Colonic mucosa (tissue), 4 donors: ENCODE measurements around the gene NBAS. TPM values are rescaled to one million over a fixed set of nuclear protein-coding genes. Genes with fewer than 3 reads are reported as not detected.

ENCODE experiments used
- DNase-seq: peaks from one replicate; pipeline ENCODE4 v3.0.0-alpha.2; 2020
- H3K27ac ChIP-seq: fragments of 200-600 bp; one replicate; pipeline ENCODE4 v1.8.0; 2021
- H3K27me3 ChIP-seq: fragments of 200-600 bp; one replicate; pipeline ENCODE4 v1.8.0; 2021
- H3K36me3 ChIP-seq: fragments of 200-600 bp; one replicate; pipeline ENCODE4 v1.8.0; 2021
- H3K4me1 ChIP-seq: fragments of 200-600 bp; one replicate; pipeline ENCODE4 v1.8.0; 2021; ENCODE audit warnings: mild to moderate bottlenecking
- H3K4me3 ChIP-seq: fragments of 200-600 bp; one replicate; pipeline ENCODE4 v1.8.0; 2021
- H3K9ac ChIP-seq, 2 donors: one replicate each; pipeline ENCODE4 v1.7.0; 2013; ENCODE audit warnings: control low read depth in 2 of 2, low read depth in 2 of 2, low read length in 2 of 2
- H3K9me3 ChIP-seq: fragments of 200-600 bp; one replicate; pipeline ENCODE4 v1.8.0; 2021
- CTCF ChIP-seq: fragments of 200-600 bp; IDR thresholded peaks from one replicate; pipeline ENCODE4 v1.8.0; 2022; ENCODE audit warnings: antibody characterized with exemption, mild to moderate bottlenecking
- intact Hi-C: fragments of 100-400 bp; cut with DNase I; formaldehyde crosslinking; loops from one replicate; pipeline ENCODE4 v1.14.1; 2022
- total RNA-seq, 2 donors: library from RNA; stranded (reverse); fragmentation: NEBNext Ultra II Directional in 1 of 2; extraction: Animal tissue kit (Norgen Biotek cat#: 25700) in 1 of 2; gene quantifications; one replicate each; pipeline ENCODE4 v1.2.1, GENCODE V29; 2021
- donor health status: healthy.
- donor health status: DM: no; HTN: no; CAD: no.
- donor health status: DM: no; HTN: no; CAD: no.

Gene NBAS
- total RNA-seq, 2 donors from 2014 or later, result 34.4 to 38.9 TPM

GRCh38 chr2:15359716-15360531, 201.2 kb downstream of the NBAS start:
- TF ChIP-seq CTCF, result no peak
- Histone ChIP-seq H3K27me3 (no peaks in the 10 kb centered on the region), H3K4me3 (no peak overlapping the region), H3K9ac (no peak overlapping the region), H3K9me3 (no peaks in the 10 kb centered on the region), H3K4me1 (no peaks in the 10 kb centered on the region), H3K36me3 (no peaks in the 10 kb centered on the region), H3K27ac (no peak overlapping the region)
- intact Hi-C loops, result no loop called here
- DNase-seq, result no peak

- intact Hi-C loops, result no loop called here
- no peak for TF ChIP-seq CTCF
- Histone ChIP-seq H3K4me3 (no peak overlapping the region), H3K9ac (no peak overlapping the region), H3K9me3 (no peaks in the 10 kb centered on the region), H3K27ac (no peak overlapping the region), H3K27me3 (no peaks in the 10 kb centered on the region), H3K4me1 (no peaks in the 10 kb centered on the region), H3K36me3 (no peaks in the 10 kb centered on the region)
- no peak for DNase-seq
Measured at GRCh38 chr2:15357922-15358321, 203.2 kb downstream of the NBAS start.

GRCh38 chr2:15357186-15357585, 203.9 kb downstream of the NBAS start:
- H3K4me1 ChIP-seq, result no peaks in the 10 kb centered on the region
- intact Hi-C loops, result no loop called here
- H3K27ac ChIP-seq, result no peak overlapping the region
- H3K9ac ChIP-seq, result no peak overlapping the region
- H3K36me3 ChIP-seq, result no peaks in the 10 kb centered on the region
- TF ChIP-seq CTCF, result no peak
- no peaks in the 10 kb centered on the region for H3K27me3 ChIP-seq
- no peak overlapping the region for H3K4me3 ChIP-seq
- DNase-seq, result no peak
- no peaks in the 10 kb centered on the region for H3K9me3 ChIP-seq

GRCh38 chr2:15355386-15355785, 205.7 kb downstream of the NBAS start:
- no peak for TF ChIP-seq CTCF
- H3K27ac ChIP-seq, result no peak overlapping the region
- no peaks in the 10 kb centered on the region for H3K9me3 ChIP-seq
- H3K4me1 ChIP-seq, result no peaks in the 10 kb centered on the region
- intact Hi-C loops, result no loop called here
- H3K27me3 ChIP-seq, result no peaks in the 10 kb centered on the region
- H3K4me3 ChIP-seq, result no peak overlapping the region
- H3K9ac ChIP-seq, result no peak overlapping the region
- DNase-seq, result no peak
- H3K36me3 ChIP-seq, result no peaks in the 10 kb centered on the region

GRCh38 chr2:15354596-15355366, 206.4 kb downstream of the NBAS start:
- Histone ChIP-seq H3K36me3 (no peaks in the 10 kb centered on the region), H3K27me3 (no peaks in the 10 kb centered on the region), H3K9me3 (no peaks in the 10 kb centered on the region), H3K4me1 (no peaks in the 10 kb centered on the region), H3K9ac (no peak overlapping the region), H3K4me3 (no peak overlapping the region), H3K27ac (no peak overlapping the region)
- no peak for DNase-seq
- intact Hi-C loops, result no loop called here
- no peak for TF ChIP-seq CTCF
